GM12878 (cell line): ENCODE results near the gene TLR1. TPM values are rescaled to one million over a fixed set of nuclear protein-coding genes. Genes with fewer than 3 reads are reported as not detected.
A peak's percentile ranks its signal among the peaks of the same experiment; 100 is the strongest.

Experiments used
- CBX5 ChIP-seq: sonication (generic); IDR thresholded peaks from 2 replicates; pipeline ENCODE4 v1.6.1; 2016; ENCODE audit warnings: low read depth, moderate library complexity, mild to moderate bottlenecking, inconsistent platforms
- CEBPB ChIP-seq, 2 experiments: fragments of 150-350 bp in 1 of 2; IDR thresholded peaks; 2 replicates each; pipeline ENCODE4 v1.6.1; 2012 to 2014; ENCODE audit warnings: low read depth in 2 of 2, low read length in 2 of 2, borderline replicate concordance in 1 of 2, inconsistent platforms in 1 of 2
- CHD2 ChIP-seq: IDR thresholded peaks from 2 replicates; pipeline ENCODE4 v1.6.1; 2011; ENCODE audit warnings: low read depth, low read length, improper control_type of control experiment, borderline replicate concordance
- E2F4 ChIP-seq: IDR thresholded peaks from 2 replicates; pipeline ENCODE4 v1.6.1; 2012; ENCODE audit warnings: low read depth, low read length, improper control_type of control experiment
- ESRRA ChIP-seq: IDR thresholded peaks from 2 replicates; pipeline ENCODE4 v1.6.1; 2012; ENCODE audit warnings: mild to moderate bottlenecking, low read length, improper control_type of control experiment
- GATAD2B ChIP-seq: fragments of 450-650 bp; conservative IDR thresholded peaks from 2 replicates; pipeline ENCODE4 v1.6.1; 2017; ENCODE audit warnings: low read depth, mild to moderate bottlenecking, moderate library complexity
- IKZF2 ChIP-seq, 2 experiments: fragments of 450-650 bp; IDR thresholded peaks; 2 replicates each; pipeline ENCODE4 v1.6.1; 2017; ENCODE audit warnings: mild to moderate bottlenecking in 2 of 2, moderate library complexity in 2 of 2
- PAX5 ChIP-seq: IDR thresholded peaks from 2 replicates; pipeline ENCODE4 v1.6.1; 2011; ENCODE audit warnings: low read depth, low read length, borderline replicate concordance
- PBX3 ChIP-seq: IDR thresholded peaks from 2 replicates; pipeline ENCODE4 v1.6.1; 2011; ENCODE audit warnings: mild to moderate bottlenecking, low read depth, low read length, moderate library complexity; ENCODE audit not compliant: insufficient replicate concordance
- RAD51 ChIP-seq: fragments of 450-650 bp; IDR thresholded peaks from 2 replicates; pipeline ENCODE4 v1.6.1; 2016; ENCODE audit warnings: moderate library complexity, mild to moderate bottlenecking, inconsistent platforms
- RELA ChIP-seq: fragments of 450-650 bp; IDR thresholded peaks from 2 replicates; pipeline ENCODE4 v1.8.0; 2014; ENCODE audit warnings: borderline replicate concordance; ENCODE audit not compliant: partially characterized antibody
- RUNX3 ChIP-seq: IDR thresholded peaks from 2 replicates; pipeline ENCODE4 v1.6.1; 2012; ENCODE audit warnings: low read length, inconsistent platforms
- SMARCA5 ChIP-seq: fragments of 450-650 bp; IDR thresholded peaks from 2 replicates; pipeline ENCODE4 v1.6.1; 2017; ENCODE audit warnings: mild to moderate bottlenecking
- ZNF592 ChIP-seq: fragments of 450-650 bp; IDR thresholded peaks from 2 replicates; pipeline ENCODE4 v1.6.1; 2017; ENCODE audit warnings: mild to moderate bottlenecking, moderate library complexity
- ZNF687 ChIP-seq: fragments of 450-650 bp; IDR thresholded peaks from 2 replicates; pipeline ENCODE4 v1.6.1; 2017; ENCODE audit warnings: mild to moderate bottlenecking, moderate library complexity
- polyA plus RNA-seq, 11 experiments: library from polyadenylated mRNA; depleted of rRNA in 4 of 11; unstranded in 6 of 11; stranded (reverse) in 5 of 11; fragments of >200 nt; fragmentation: Nextera tagmentation in 4 of 11; fragmentation: Illumina TruSeq in 1 of 11; extraction: Ambion mirVana in 4 of 11; extraction: Trizol in 1 of 11; gene quantifications; 1 replicate in 1 of 11; 2 replicates in 10 of 11; pipeline versions ENCODE4 v1.2.1 to v1.2.3, GENCODE V29; 2011 to 2016; ENCODE audit warnings: inconsistent platforms in 2 of 11, missing spikeins in 2 of 11, low read depth in 1 of 11
- total RNA-seq, 4 experiments: library from RNA; depleted of rRNA in 3 of 4; stranded (reverse); fragments of >200 nt in 3 of 4; fragmentation: Illumina TruSeq in 1 of 4; extraction: Trizol in 1 of 4; gene quantifications; 2 replicates each; pipeline versions ENCODE4 v1.2.1 to v1.2.3, GENCODE V29; 2013 to 2021
- TF ChIP-seq, protein P1 (sequence below): IDR thresholded peaks from 2 replicates; pipeline ENCODE4 v1.6.1; 2012; ENCODE audit warnings: low read depth, low read length, improper control_type of control experiment

The TLR1 gene
- total and polyA plus RNA-seq, 10 of the 15 experiments (the other 5 are each of a cell fraction or from before 2014, with no cell fraction given), result 9.3 to 57.1 (median 20.4) TPM

- TF ChIP-seq RAD51 (peak; percentile 14; the same call in 1 of the 2 replicates), RUNX3 (peak; percentile 90), GATAD2B (peak; percentile 98), PBX3 (no peak), ZNF592 (peak; percentile 68; the same call in 1 of the 2 replicates), IKZF2 (IDR thresholded peaks at IDR 0.05) (peak; percentile 55 to 80), CEBPB (IDR thresholded peaks at IDR 0.05; ENCODE audit: borderline replicate concordance in 1 of 2, low read depth in 2 of 2, low read length in 2 of 2) (peak in 1 of 2 experiments; percentile 85; a peak in 1 of 4 replicates), PAX5 (peak; percentile 71), CBX5 (peak; percentile 76), CHD2 (peak; percentile 59; the same call in 1 of the 2 replicates), RELA (peak; percentile 41), ZNF687 (peak; percentile 76), SMARCA5 (peak; percentile 58; the same call in 1 of the 2 replicates), E2F4 (no peak), ESRRA (no peak)
- TF ChIP-seq, protein P1, sequence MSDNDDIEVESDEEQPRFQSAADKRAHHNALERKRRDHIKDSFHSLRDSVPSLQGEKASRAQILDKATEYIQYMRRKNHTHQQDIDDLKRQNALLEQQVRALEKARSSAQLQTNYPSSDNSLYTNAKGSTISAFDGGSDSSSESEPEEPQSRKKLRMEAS, result no peak
Observed at GRCh38 chr4:38803833-38804653, 548 bp downstream of the TLR1 start (continued).
